HepG2 (cell line): Measurements from ENCODE around the gene GALR3. TPM values are rescaled to one million over a fixed set of nuclear protein-coding genes. Genes with fewer than 3 reads are reported as not detected.

Experiments used
- ATAC-seq: fragments of 200-7000 bp; cut with Tn5 transposase; 3 replicates; pipeline ENCODE4 v1.9.1; 2020; ENCODE audit warnings: mild to moderate bottlenecking, moderate library complexity
- BruUV-seq: library from RNA; stranded (reverse); fragments of 400-500 nt; replicated peaks from 2 replicates; lab custom pipeline; 2021; lab: Mats Ljungman, UMichigan
- CTCF ChIA-PET: fragments of 300-600 bp; formaldehyde crosslinking; extraction: SDS; loops from one replicate; lab custom pipeline; 2021; ENCODE audit warnings: low total read pairs, inconsistent platforms, low intra/inter-chr PET ratio; lab: Yijun Ruan, JAX
- POLR2A ChIA-PET: fragments of 350-600 bp; sonication (Branson Sonifier 250); formaldehyde crosslinking; loops from one replicate; lab custom pipeline; 2020; ENCODE audit warnings: antibody characterized with exemption, inconsistent platforms; lab: Yijun Ruan, JAX
- DNase-seq: peaks from one replicate; pipeline ENCODE4 v3.0.0-alpha.2; 2015; ENCODE audit warnings: low spot score
- FAIRE-seq: peaks from 3 replicates; lab custom pipeline; 2011; peaks lifted over from hg19 to GRCh38; lab: Jason Lieb, UNC
- H2AFZ ChIP-seq: one replicate; pipeline ENCODE4 v1.6.1; 2011; ENCODE audit warnings: low read length, inconsistent platforms
- H3K27ac ChIP-seq: fragments of 300-600 bp; 3 replicates; pipeline ENCODE4 v1.8.0; 2011; ENCODE audit warnings: mixed run types, mild to moderate bottlenecking, mixed read lengths, low read length, inconsistent platforms; ENCODE audit not compliant: insufficient read depth; ENCODE audit errors: extremely low read length
- H3K27me3 ChIP-seq, 2 experiments: fragments of 200-600 bp in 1 of 2; 2 replicates in 1 of 2; 3 replicates in 1 of 2; pipeline versions ENCODE4 v1.6.0 to v1.8.0; 2011; ENCODE audit warnings: low read length in 2 of 2, mild to moderate bottlenecking in 2 of 2, moderate library complexity in 2 of 2, inconsistent platforms in 1 of 2; ENCODE audit not compliant: insufficient read depth in 2 of 2, control insufficient read depth in 1 of 2
- H3K36me3 ChIP-seq, 2 experiments: fragments of 200-600 bp in 1 of 2; replicated peaks in 1 of 2; 2 replicates in 1 of 2; 3 replicates in 1 of 2; pipeline versions ENCODE4 v1.5.1 to v1.8.0; 2011; ENCODE audit warnings: low read length in 2 of 2, inconsistent platforms in 1 of 2; ENCODE audit not compliant: insufficient read depth in 2 of 2, control insufficient read depth in 1 of 2
- H3K4me1 ChIP-seq: 2 replicates; pipeline ENCODE4 v1.5.1; 2012; ENCODE audit warnings: low read length, inconsistent platforms; ENCODE audit not compliant: insufficient read depth
- H3K4me2 ChIP-seq: 2 replicates; pipeline ENCODE4 v1.6.0; 2011; ENCODE audit warnings: low read depth, low read length, inconsistent platforms
- H3K4me3 ChIP-seq, 3 experiments: fragments of 200-600 bp in 1 of 3; sonication (generic), shearing (Covaris generic) in 1 of 3; replicated peaks in 1 of 3; 2 replicates each; pipeline ENCODE4 v1.5.1; 2011 to 2016; ENCODE audit warnings: low read length in 3 of 3, inconsistent platforms in 2 of 3, low read depth in 2 of 3, mild to moderate bottlenecking in 2 of 3, control low read depth in 1 of 3, mixed read lengths in 1 of 3; ENCODE audit not compliant: insufficient read depth in 1 of 3
- H3K79me2 ChIP-seq: one replicate; pipeline ENCODE4 v1.6.1; 2011; ENCODE audit warnings: low read length, inconsistent platforms; ENCODE audit not compliant: insufficient read depth
- H3K9ac ChIP-seq: 2 replicates; pipeline ENCODE4 v1.6.0; 2011; ENCODE audit warnings: mild to moderate bottlenecking, low read depth, low read length, inconsistent platforms; ENCODE audit not compliant: insufficient read depth
- H3K9me3 ChIP-seq: 2 replicates; pipeline ENCODE4 v1.5.1; 2012; ENCODE audit warnings: mild to moderate bottlenecking, low read length
- H4K20me1 ChIP-seq: 2 replicates; pipeline ENCODE4 v1.6.0; 2011; ENCODE audit warnings: inconsistent platforms, mild to moderate bottlenecking, low read length, moderate library complexity; ENCODE audit not compliant: insufficient read depth
- FOXA3 ChIP-seq: IDR thresholded peaks from 2 replicates; pipeline ENCODE4 v1.6.1; 2016; ENCODE audit warnings: missing genetic modification reagents, missing compliant biosample characterization
- MAX ChIP-seq: IDR thresholded peaks from 2 replicates; pipeline ENCODE4 v1.6.1; 2012; ENCODE audit warnings: inconsistent platforms
- NR2C2 ChIP-seq: sonication (generic); formaldehyde crosslinking; IDR thresholded peaks from 2 replicates; pipeline ENCODE4 v1.4.0; 2020; ENCODE audit warnings: missing genetic modification reagents, mild to moderate bottlenecking, moderate library complexity, borderline replicate concordance
- RBFOX2 ChIP-seq: fragments of 200-400 bp; formaldehyde crosslinking; IDR thresholded peaks from 2 replicates; pipeline ENCODE4 v1.6.1; 2017; ENCODE audit warnings: low read depth, mild to moderate bottlenecking, low read length
- SAP130 ChIP-seq: IDR thresholded peaks from 2 replicates; pipeline ENCODE4 v1.6.1; 2016; ENCODE audit warnings: low read depth
- ZBTB43 ChIP-seq: sonication (generic); formaldehyde crosslinking; conservative IDR thresholded peaks from 2 replicates; pipeline ENCODE4 v1.4.0; 2020; ENCODE audit warnings: missing genetic modification reagents
- ZEB1 ChIP-seq: IDR thresholded peaks from 2 replicates; pipeline ENCODE4 v1.6.1; 2012; ENCODE audit warnings: mild to moderate bottlenecking, low read depth, inconsistent platforms; ENCODE audit not compliant: insufficient replicate concordance
- WGBS: methylation state at CpG from one replicate; pipeline ENCODE4 v1.1.6; 2017; ENCODE audit warnings: low lambda C conversion rate; 5-methylcytosine and 5-hydroxymethylcytosine counted together
- in situ Hi-C: cut with HindIII; loops from 2 replicates; pipeline ENCODE4 v1.10.0; 2017; ENCODE audit warnings: low pct_unique_long_range_greater_than_20kb; ENCODE audit not compliant: extremely low pct_ligation_motif_present
- intact Hi-C: fragments of 100-400 bp; cut with micrococcal nuclease; formaldehyde crosslinking; loops from one replicate; pipeline ENCODE4 v1.10.0; 2022; ENCODE audit not compliant: unreplicated experiment
- polyA plus RNA-seq, 8 experiments: library from polyadenylated mRNA; depleted of rRNA in 3 of 8; stranded (reverse) in 7 of 8; unstranded in 1 of 8; fragments of >200 nt; fragmentation: Illumina TruSeq in 4 of 8; extraction: Trizol in 4 of 8; gene quantifications; 2 replicates each; pipeline versions ENCODE4 v1.2.1 to v1.2.3, GENCODE V29; 2011 to 2016; ENCODE audit warnings: low read depth in 4 of 8, missing spikeins in 1 of 8, mixed read lengths in 1 of 8; ENCODE audit not compliant: insufficient read depth in 1 of 8
- total RNA-seq, 5 experiments: library from RNA; depleted of rRNA; stranded (reverse); fragments of >200 nt; fragmentation: Illumina TruSeq; extraction: Trizol; gene quantifications; 2 replicates each; pipeline ENCODE4 v1.2.3, GENCODE V29; 2016; ENCODE audit warnings: low read depth in 1 of 5
- TF ChIP-seq, protein P1 (sequence below): sonication (generic); formaldehyde crosslinking; IDR thresholded peaks from 2 replicates; pipeline ENCODE4 v1.4.0; 2020; ENCODE audit warnings: missing genetic modification reagents
- TF ChIP-seq, protein P2 (sequence below): sonication (generic); formaldehyde crosslinking; IDR thresholded peaks from 2 replicates; pipeline ENCODE4 v1.4.0; 2020; ENCODE audit warnings: missing genetic modification reagents, borderline replicate concordance

GALR3 gene
- total and polyA plus RNA-seq, 2 of the 13 experiments (the other 11 are each of a cell fraction or from before 2014, with no cell fraction given) = 0.13 TPM; not detected in 1

DNA sequence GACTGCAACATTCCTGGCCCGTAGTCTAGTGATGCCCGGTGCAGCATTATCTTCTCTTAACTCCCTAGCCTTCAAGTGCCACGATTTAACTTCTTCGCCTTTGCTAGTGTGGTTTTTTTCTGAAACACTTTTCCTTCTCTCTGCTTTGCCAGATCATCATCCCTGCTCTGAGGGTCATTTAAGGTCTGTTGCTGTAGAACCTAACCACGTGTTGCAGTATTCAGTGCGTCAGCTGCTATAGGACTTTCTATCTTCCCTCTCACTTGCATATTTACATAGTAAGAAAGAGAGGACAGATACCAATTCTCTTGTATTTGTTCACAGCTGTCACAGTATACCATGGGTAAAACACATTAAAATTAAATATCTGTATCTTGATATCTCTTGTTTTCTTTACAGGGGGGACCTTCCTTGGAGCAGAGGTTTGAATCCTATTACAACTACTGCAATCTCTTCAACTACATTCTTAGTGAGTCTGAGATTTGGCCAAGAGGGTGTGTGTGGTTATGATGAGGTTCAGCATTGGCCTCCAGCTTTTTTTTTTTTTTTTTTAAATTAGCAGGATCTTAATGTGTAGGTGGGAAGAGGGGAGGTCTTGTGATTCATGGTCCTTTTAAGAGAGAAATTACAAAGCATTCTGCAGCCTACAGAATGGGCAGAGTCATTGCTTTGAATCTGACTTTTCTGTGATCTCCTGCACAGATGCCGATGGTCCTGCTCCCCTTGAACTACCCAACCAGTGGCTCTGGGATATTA is 39.6 kb downstream of the GALR3 start:
- no peak overlapping the region; the same call in 1 of the 2 replicates for H3K9ac ChIP-seq
- peaks cover 57% of the 10 kb centered on the region for H3K4me1 ChIP-seq
- H3K27ac ChIP-seq = peak overlapping the region; percentile 88
- no peak overlapping the region for H3K4me3 ChIP-seq
- 0 out of 2 replicates have a peak overlapping the region, but pooled peaks have one; percentile 36 for H3K4me2 ChIP-seq
- H3K36me3 ChIP-seq = peaks cover 17 to 68% of the 10 kb centered on the region in 2 experiments
- WGBS = 80% methylated on average over 7 of the region's 7 CpGs
- CTCF ChIA-PET = interaction anchor here (1.0 to 2.7 kb wide), 2 partner anchors 45 to 71 kb away, joined by 3 to 23 read pairs; no protein-coding TSS in a partner anchor
- H3K79me2 ChIP-seq = peaks cover 8% of the 10 kb centered on the region
- H2AFZ ChIP-seq = no peak overlapping the region
- TF ChIP-seq NR2C2 (CRISPR knock-in tag) (no peak), MAX (peak; percentile 30; the same call in 1 of the 2 replicates), ZEB1 (no peak), RBFOX2 (peak; percentile 21; the same call in 1 of the 2 replicates), FOXA3 (CRISPR knock-in tag) (peak; percentile 35; the same call in 1 of the 2 replicates), ZBTB43 (no peak), SAP130 (CRISPR knock-in tag) (peak; percentile 37)
- TF ChIP-seq, protein P1, sequence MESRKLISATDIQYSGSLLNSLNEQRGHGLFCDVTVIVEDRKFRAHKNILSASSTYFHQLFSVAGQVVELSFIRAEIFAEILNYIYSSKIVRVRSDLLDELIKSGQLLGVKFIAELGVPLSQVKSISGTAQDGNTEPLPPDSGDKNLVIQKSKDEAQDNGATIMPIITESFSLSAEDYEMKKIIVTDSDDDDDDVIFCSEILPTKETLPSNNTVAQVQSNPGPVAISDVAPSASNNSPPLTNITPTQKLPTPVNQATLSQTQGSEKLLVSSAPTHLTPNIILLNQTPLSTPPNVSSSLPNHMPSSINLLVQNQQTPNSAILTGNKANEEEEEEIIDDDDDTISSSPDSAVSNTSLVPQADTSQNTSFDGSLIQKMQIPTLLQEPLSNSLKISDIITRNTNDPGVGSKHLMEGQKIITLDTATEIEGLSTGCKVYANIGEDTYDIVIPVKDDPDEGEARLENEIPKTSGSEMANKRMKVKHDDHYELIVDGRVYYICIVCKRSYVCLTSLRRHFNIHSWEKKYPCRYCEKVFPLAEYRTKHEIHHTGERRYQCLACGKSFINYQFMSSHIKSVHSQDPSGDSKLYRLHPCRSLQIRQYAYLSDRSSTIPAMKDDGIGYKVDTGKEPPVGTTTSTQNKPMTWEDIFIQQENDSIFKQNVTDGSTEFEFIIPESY (CRISPR knock-in tag) = peak; percentile 92
- TF ChIP-seq, protein P2, sequence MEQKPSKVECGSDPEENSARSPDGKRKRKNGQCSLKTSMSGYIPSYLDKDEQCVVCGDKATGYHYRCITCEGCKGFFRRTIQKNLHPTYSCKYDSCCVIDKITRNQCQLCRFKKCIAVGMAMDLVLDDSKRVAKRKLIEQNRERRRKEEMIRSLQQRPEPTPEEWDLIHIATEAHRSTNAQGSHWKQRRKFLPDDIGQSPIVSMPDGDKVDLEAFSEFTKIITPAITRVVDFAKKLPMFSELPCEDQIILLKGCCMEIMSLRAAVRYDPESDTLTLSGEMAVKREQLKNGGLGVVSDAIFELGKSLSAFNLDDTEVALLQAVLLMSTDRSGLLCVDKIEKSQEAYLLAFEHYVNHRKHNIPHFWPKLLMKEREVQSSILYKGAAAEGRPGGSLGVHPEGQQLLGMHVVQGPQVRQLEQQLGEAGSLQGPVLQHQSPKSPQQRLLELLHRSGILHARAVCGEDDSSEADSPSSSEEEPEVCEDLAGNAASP = peak; percentile 75; the same call in 1 of the 2 replicates
- TF ChIP-seq, all 625 proteins: peak for 6
- BruUV-seq = no TSS peak
- ATAC-seq = no peak
- in situ Hi-C loops (loop anchor here (5.0 kb wide), 1 partner anchor 45 kb away; no protein-coding TSS in a partner anchor), intact Hi-C loops (loop anchor here (1.0 to 10.0 kb wide), 2 partner anchors 45 to 118 kb away; no protein-coding TSS in a partner anchor)
- peak; percentile 20 for DNase-seq
- POLR2A ChIA-PET = interaction anchor here (0.5 to 3.5 kb wide), 18 partner anchors 11 to 322 kb away, joined by 3 to 53 read pairs (median 5); partner anchors contain the start of genes ANKRD54, EIF3L, GCAT and MICALL1
- Histone ChIP-seq H4K20me1 (no peaks in the 10 kb centered on the region), H3K9me3 (no peaks in the 10 kb centered on the region), H3K27me3 (no peaks in the 10 kb centered on the region)
- no peak for FAIRE-seq
